Breast epithelium (tissue), 3 donors: ENCODE measurements around the gene HFE.

Experiments
- CTCF ChIP-seq, 3 donors: fragments of 450-650 bp; IDR thresholded peaks; one replicate each; pipeline ENCODE4 v1.5.1; 2016 to 2017; ENCODE audit warnings: antibody characterized with exemption in 3 of 3, mild to moderate bottlenecking in 3 of 3, moderate library complexity in 3 of 3
- POLR2AphosphoS5 ChIP-seq, 3 donors: sonication (generic); formaldehyde crosslinking; IDR thresholded peaks; one replicate each; pipeline ENCODE4 v1.6.1; 2017; ENCODE audit warnings: antibody characterized with exemption in 3 of 3

GRCh38 chr6:26118999-26119398 is 31.8 kb downstream of the HFE start:
- TF ChIP-seq POLR2AphosphoS5 (IDR thresholded peaks at IDR 0.05), result no peak
- no peak for TF ChIP-seq CTCF (IDR thresholded peaks at IDR 0.05)
